ENCODE results near the gene NUP210. TPM values are rescaled to one million over a fixed set of nuclear protein-coding genes. Genes with fewer than 3 reads are reported as not detected.
A peak's percentile ranks its signal among the peaks of the same experiment; 100 is the strongest.

NUP210 gene
- polyA plus RNA-seq, 4 donors = 6.5 to 29.1 (median 24.2) TPM

- DNase-seq (ENCODE audit: low read depth in 4 of 4, low spot score in 3 of 4) = no peak
Observed at GRCh38 chr3:13278783-13279531, 141.2 kb downstream of the NUP210 start.

GRCh38 chr3:13277860-13278531, 142.1 kb downstream of the NUP210 start:
- DNase-seq (ENCODE audit: low read depth in 4 of 4, low spot score in 3 of 4) = no peak

GRCh38 chr3:13277196-13277813, 142.8 kb downstream of the NUP210 start:
- peak in 1 of 4 donors; percentile 27 for DNase-seq (ENCODE audit: low read depth in 4 of 4, low spot score in 3 of 4)

- peak in 1 of 4 donors; percentile 29 for DNase-seq (ENCODE audit: low read depth in 4 of 4, low spot score in 3 of 4)
Observed at GRCh38 chr3:13276438-13277195, 143.5 kb downstream of the NUP210 start.

GRCh38 chr3:13275376-13276005, 144.6 kb downstream of the NUP210 start:
- no peak for DNase-seq (ENCODE audit: low read depth in 4 of 4, low spot score in 3 of 4)

GRCh38 chr3:13274551-13275332, 145.4 kb downstream of the NUP210 start:
- no peak for DNase-seq (ENCODE audit: low read depth in 4 of 4, low spot score in 3 of 4)

- DNase-seq (ENCODE audit: low read depth in 4 of 4, low spot score in 3 of 4) = no peak
Observed at GRCh38 chr3:13274125-13274524, 146.0 kb downstream of the NUP210 start.

GRCh38 chr3:13273604-13274105, 146.5 kb downstream of the NUP210 start:
- DNase-seq (ENCODE audit: low read depth in 4 of 4, low spot score in 3 of 4) = no peak

- no peak for DNase-seq (ENCODE audit: low read depth in 4 of 4, low spot score in 3 of 4)
Observed at GRCh38 chr3:13272831-13273603, 147.1 kb downstream of the NUP210 start.

GRCh38 chr3:13269711-13270378, 150.3 kb downstream of the NUP210 start:
- DNase-seq (ENCODE audit: low read depth in 4 of 4, low spot score in 3 of 4) = no peak

- no peak for DNase-seq (ENCODE audit: low read depth in 4 of 4, low spot score in 3 of 4)
Observed at GRCh38 chr3:13268961-13269441, 151.1 kb downstream of the NUP210 start.

GRCh38 chr3:13268120-13268519, 152.0 kb downstream of the NUP210 start:
- no peak for DNase-seq (ENCODE audit: low read depth in 4 of 4, low spot score in 3 of 4)

GRCh38 chr3:13266651-13267362, 153.3 kb downstream of the NUP210 start:
- DNase-seq (ENCODE audit: low read depth in 4 of 4, low spot score in 3 of 4) = no peak
